LHCN-M2 (cell line): ENCODE results near the gene ARID3C. TPM values are rescaled to one million over a fixed set of nuclear protein-coding genes. Genes with fewer than 3 reads are reported as not detected.

ENCODE experiments used
- DNase-seq: peaks from one replicate; pipeline ENCODE4 v3.0.0-alpha.2; 2012; ENCODE audit warnings: low read depth
- total RNA-seq: library from RNA; depleted of rRNA; stranded (reverse); fragments of >200 nt; gene quantifications from 2 replicates; pipeline ENCODE4 v1.2.3, GENCODE V29; 2014

ARID3C gene
- total RNA-seq, 1 experiment from 2014 or later = 0.34 TPM

DNA sequence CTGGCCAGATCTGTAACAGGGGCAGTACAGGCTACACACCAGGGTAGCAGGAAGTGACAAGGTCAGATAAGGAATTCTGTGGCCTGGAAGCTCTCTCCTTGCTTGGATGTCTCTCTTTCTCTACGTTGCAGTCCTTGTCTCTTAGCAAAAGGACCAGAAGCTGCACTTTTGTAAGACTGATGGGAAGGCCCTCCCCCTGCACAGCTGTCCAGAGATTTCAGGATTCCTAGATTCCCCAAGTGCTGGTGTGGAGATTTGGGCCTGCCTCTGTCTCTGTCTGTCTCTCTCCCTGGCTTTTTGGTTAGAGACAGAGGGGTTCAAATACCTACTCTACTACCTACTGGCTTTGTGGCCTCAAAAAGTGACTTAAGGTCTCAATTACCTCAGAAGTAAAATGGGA is 29.3 kb downstream of the ARID3C start:
- DNase-seq = peak; percentile 41

DNA sequence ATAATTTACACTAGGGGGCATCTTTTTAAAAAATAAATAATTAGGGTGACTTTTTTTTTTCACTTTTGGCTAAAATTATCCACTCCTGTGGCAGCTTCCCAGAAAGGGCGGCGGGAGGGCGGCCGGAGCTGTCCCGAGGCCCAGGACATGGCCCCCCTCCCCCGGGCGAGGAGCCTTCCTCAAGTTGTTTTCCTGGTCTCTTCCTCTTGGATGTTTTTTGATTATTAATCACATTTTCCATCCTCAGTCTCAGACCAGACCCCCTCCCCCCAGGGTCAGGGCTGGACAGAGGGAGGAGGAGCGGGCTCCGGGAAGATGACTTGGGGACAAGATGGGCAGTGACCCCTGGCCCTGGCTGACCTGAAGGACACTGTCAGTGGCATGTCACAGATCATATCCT is 34.7 kb downstream of the ARID3C start:
- DNase-seq = no peak

DNA sequence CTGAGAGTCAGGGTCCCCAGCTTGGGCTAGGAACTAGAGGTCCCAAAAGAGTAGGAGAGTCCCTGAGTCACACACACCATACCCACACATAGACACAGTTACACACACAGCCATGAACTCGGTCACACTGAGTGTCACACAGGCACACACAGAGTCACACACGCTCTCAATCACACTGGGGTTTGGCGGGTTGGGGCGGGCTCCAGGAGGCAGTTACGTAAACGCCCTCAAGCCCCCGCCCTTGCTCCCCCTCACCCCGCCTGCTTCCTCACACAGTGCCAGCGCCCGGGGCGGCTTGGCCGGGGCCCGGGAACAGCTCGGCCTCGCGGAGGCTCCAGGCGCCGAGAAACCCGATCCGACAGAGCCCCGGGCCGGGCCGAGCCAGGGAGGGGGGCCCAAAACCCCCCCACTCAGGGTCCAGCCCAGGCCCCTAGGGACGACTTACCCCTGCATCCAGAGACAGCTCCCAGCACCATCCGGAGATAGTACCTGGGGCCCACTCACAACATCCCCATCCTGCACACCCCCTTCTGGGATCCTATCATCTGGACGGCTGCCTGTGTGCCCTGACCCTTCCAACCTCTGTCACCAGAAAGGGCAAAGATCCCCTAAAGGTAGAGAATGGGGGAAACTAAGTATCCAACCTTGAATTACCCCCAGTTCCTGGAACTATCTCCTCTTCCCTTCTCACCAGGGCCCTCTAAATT is 35.8 kb downstream of the ARID3C start:
- no peak for DNase-seq

DNA sequence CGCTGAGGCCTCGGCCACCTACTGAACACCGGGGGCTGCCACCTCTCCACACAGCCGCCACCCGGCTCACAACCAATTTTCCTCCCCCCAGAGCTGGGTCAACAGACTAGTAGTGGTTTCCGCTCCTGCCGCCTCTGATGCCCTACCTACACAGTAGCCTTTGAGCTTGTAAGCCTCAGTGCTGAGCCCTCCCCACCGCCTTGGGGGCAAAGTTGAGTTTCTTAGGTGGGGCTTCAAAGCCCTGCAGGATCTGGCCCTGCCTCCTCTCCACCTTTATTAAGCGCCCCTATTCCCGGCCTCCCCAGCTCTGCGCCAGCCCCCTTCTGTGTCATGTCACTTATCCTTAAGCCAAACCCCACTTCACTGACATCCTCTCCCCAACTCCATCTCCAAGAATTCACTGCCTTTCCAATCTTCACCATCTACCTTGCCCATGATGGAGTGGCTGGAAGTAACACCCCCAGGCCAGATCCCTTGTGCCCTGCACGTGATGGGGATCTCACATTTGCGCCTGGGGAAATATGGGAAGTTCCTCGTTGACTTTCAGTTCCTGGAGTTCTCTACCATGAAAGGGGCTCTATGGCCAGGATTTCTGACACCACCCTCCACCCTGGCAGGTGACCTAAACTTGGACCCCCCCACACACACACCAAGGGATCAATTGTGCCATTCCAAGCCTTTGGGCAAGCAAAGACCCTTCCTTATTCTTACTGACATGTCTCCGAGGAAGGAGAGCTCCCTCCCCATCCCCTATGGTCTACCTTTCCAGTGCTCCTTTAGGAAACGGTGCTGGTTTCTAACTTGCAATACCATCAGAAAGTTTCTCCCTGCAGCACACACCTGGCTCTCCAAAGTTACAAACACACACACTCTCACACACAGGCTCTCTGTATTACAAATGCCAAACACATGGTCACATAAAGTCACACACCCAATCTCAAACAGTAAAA is 36.7 kb downstream of the ARID3C start:
- DNase-seq = no peak

DNA sequence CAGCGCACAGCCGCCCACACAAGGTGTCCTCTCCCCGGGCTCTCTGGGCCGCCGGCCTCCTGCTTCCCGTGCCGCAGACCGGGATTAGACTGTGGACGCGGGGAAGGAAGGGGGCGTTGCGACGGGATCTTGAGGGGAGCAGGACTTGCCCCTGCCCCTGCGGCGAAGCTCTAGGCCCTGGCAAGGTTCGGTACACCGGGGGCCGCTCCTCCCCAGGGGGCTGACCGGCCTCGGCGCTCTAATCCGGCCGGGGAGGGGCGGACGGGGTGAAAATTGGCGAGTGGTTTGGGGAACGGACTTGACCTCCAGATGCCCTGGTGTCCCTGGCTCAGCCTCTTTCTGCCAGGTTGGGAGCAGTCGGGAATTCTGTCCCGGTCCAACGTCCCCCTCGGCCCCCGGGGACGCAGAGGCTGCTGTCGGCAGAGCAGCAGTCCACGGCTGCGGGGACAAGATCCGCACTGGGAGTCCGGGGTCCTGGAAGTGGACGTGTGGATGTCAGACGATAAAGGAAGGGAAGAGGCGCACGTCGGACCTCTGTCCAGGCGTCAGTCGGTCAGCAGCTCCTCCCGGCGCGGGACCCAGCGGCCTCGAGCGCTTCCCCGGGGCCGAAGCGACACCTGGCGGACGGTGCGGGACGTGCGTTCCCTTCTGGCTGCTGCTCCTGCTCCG is 37.5 kb downstream of the ARID3C start:
- DNase-seq = peak; percentile 55

DNA sequence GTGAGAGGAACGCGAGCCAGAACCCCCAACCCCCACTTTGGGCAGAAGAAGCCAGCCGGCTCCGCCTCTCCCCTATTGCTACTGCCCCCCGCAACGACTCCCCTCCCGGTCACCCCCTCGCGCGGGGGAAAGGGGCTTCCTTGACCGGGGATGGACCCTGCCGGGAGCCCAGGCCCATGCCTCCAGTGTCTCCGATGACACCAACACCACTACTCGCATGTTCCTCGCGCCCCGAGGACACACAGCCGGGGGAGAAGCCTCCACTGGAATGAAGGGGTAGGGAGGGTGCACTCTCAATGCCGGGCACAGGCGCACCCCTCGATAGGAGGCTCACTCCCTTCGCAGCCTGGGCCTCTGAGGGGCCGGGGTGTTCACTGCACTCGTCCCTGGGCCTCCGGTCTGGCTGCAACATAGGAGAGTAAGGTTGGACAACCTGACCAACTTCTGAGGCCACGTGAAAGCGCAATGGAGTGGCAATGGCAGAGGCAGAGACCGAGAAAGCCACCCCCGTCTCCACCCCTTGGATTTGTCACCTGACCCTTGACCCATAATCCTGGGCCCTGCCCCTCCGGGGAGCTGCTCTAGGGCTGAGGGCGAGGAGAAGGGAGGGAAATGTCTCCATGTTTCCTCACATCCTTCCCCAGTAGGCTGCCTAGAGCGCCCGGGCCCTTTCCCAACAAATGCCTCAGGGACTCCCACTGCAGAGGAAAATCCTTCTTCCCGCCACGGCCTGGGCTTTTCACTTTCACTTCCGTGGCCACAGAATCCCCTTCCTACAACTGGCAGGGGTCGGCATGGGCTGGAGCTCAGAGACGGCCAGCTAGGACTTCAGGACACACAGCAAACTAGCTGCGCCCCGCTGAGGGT is 38.3 kb downstream of the ARID3C start:
- no peak for DNase-seq

DNA sequence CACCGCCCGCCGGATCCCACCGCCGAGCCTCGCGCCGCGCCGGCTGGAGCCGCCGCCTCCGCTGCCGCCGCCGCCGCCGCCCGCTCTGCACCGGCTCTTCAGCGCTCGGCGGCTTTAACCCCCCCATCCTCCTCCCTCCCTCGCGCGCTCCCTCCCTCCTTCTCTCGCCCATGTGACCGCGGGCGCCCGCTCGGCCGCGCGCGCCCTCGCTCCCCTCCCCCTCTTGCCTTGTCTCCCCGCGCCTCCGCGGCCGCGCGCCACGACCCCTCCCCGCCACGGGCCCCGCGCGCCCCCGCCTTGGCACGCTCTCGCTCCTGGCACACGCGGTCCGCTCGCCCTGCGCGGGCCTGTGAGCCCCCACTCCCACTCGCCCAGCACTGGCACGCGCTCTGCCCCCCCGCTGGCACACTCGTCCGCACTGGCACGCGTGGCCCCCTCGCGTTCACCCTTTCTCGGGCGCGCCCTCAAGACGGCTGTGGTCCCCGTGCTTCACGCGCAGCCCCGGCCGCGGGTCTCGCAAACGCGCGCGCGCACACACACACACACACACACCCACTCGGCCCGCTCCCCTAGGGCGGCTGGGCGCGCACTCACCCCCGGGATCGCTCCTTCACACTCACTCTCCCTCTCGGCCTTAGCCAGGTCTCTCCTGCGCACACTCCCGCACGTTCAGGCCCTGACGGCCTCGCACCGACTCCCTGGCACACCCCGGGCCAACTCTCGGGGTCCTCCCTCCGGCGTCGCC is 39.1 kb downstream of the ARID3C start, which contains the start of gene CNTFR:
Gene CNTFR (minus strand): TSS at position 89 of the 745 bp plus-strand sequence. CDS start 20,743 bp downstream, outside the sequence.
- DNase-seq = no peak

DNA sequence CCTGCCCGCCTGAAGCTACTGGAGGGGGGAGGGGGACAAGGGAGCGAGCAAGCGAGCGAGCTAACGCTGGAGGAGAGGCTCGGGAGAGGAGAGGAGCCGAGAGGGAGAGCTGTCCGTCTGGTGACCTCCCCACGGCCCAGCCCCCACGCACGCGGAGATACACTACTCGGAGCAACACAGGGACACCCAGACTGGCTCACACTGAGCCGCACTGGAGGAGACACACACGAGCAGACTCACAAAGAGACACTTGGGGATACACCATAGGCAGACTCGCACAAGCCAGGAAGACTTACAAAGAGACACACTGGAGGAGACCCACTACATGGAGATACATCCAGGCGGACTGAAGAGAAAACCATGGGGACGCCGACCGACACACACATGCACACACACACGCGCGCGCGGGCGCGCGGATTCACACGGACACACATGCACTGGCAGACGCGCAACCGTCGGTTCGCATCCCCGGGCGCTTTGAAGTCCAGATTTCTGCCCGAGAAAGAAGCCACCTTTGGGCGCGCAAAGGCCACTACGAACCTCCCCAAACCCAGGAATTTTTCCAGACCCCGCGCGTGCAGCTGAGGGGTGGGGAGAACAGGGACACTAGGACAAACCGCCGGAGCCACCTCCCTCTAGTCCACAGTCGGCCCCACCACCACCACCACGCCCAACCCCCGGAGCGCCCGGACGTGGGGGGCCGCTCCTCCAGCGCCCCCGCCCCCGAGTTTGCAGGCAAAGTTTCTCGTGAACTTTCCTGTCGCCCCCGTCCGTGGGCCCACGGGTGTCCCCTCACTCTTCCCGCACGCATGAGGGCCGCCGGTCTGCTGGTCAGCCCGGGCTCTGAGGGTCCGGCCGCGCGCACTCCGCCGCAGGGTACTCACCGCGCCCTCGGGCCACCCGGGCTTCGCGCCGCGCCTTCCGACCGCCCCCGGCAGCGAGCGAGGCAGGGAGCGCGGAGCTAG is 39.9 kb downstream of the ARID3C start:
- DNase-seq = no peak

DNA sequence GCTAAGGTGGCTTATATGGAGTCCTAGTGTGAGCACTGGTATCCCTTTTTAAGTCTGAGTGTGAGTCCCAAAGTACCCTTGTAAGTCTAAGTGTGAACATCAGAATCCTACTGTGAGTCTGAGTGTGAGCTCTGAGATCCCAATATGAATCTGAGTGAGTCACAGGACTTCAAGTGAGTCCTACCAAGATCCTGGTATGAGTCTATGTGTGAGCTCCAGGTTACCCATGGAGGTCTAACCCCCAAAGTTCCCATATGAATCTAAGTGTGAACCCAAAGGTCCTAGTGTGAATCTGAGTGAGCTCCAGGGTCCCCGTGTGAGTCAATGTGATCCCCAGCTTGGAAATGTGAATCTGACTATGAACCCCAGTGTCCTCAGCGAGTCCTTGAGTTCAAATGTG is 41.6 kb downstream of the ARID3C start:
- no peak for DNase-seq

DNA sequence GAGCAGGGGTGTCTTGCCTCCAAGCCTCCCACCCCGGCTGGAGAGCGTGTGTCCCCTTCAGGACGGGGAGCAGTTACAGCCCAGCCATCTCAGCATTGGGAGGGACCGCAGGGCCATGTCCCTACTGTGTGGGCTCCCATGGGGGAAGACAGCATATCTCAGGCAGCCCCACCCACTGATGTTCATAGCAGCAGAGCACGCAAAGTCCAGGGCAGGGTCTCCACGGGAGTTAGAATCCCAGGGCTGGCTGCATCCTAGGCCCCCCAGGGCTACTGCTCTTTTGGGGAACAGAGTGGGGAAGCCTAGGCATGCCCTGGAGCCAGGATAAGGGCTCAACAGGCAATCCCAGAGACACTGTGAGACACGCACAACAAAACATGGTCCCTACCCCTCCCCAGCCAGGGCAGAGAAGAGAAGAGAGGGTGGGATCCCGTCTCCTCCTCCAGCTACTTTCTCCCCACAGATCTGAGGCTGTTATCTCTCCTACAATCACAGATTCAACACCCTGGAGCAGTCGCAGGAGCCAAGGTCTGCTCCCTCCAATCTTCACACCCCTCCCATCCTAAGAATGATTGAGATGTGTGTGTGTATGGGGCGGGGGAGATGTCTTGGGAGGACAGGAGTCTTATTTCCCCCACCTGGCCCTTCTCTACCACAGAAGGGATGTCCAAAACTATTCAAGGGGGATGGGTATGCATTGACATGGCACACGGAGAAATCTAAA is 42.8 kb downstream of the ARID3C start:
- DNase-seq = no peak

DNA sequence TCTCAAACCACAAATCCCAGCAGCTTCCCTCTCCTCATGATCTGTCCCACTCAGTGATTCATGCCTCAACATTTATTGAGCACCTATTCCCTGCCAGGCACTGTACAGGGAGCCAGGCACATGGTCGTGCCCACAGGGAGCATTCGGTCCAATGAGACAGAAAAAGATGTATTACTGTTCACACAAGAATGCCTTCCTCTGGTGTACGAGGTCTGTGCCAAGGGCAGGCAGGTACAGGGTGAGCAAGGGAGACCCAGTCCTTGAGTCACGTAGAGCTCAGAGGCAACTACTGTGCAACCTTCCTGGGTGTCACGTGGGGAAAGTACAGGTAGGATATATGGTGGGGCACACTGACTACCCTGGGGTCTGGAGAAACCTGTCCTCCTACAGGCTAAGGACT is 43.9 kb downstream of the ARID3C start:
- DNase-seq = no peak

DNA sequence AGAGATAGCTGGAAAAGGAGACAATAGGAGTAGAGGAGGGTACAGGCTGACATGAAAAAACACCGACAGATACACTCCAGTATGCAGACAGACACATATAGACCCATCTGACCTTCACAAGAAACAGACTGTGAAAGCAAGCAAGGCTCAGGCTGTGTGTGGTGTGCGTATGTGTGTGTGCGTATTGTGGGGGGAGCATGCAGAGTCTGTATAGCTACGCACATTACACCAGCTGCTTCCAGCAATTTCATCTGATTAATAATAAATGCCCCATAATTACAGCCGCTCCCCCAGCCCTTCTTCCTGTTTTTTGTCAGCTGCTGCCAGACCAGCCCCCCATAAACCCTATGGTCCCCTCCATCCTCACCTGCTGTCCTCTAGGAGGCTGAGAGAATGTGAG is 46.1 kb downstream of the ARID3C start:
- DNase-seq = no peak

DNA sequence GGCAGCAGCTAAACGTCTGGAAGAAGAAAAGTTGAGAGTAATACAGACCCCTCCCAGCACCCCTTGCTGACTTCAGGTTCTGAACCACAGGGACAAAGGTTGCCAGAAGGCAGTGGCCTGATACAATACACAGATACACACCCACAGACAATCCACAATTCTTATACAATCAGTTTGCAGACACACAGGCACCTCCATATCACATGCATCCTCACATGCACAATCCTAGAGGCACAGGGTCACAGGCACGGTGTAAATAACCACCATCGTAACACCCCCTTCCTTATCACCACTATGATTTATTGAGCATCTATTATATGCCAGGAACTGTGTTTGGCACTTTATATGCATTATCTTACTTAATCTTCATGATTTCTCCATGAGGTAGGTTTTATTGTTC is 47.5 kb downstream of the ARID3C start:
- no peak for DNase-seq

DNA sequence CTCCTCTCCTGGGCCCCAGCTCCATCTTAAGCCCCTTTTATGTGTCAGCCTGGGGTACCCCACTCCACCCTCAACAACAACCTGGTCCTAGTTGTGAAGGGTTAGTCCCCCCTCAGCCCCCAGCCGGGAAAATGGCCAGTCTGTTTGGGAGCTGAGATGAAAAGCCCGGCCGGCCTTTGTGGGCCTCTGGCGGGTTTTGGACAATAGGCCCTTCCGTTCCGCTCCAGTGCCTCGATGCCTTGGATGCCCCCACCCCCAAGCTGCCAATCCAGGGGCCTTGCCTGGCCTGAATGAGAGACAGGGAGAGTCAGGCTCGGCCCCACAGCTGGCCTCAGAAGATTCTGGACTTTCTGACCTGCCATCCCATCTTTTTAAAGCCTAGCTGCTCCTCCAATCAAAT is 48.5 kb downstream of the ARID3C start:
- DNase-seq = no peak

DNA sequence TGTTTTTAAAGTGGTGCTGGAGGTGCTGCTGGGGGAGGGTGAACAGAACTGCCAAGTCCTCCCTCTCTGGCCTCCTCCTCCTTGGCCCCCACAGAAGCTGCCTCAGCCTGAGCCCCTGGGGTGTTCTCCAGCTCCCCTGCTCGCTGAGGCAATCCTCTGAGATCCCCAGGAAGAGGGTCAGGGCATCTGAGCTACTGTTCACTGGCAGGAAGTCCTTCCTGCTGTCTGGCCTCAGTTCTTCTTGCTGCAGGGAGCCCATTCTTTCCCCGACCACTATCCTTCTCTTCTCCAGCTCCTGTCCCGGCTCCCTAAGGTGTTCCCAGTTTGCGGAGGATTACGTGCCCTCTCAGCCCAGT is 49.1 kb downstream of the ARID3C start:
- no peak for DNase-seq

DNA sequence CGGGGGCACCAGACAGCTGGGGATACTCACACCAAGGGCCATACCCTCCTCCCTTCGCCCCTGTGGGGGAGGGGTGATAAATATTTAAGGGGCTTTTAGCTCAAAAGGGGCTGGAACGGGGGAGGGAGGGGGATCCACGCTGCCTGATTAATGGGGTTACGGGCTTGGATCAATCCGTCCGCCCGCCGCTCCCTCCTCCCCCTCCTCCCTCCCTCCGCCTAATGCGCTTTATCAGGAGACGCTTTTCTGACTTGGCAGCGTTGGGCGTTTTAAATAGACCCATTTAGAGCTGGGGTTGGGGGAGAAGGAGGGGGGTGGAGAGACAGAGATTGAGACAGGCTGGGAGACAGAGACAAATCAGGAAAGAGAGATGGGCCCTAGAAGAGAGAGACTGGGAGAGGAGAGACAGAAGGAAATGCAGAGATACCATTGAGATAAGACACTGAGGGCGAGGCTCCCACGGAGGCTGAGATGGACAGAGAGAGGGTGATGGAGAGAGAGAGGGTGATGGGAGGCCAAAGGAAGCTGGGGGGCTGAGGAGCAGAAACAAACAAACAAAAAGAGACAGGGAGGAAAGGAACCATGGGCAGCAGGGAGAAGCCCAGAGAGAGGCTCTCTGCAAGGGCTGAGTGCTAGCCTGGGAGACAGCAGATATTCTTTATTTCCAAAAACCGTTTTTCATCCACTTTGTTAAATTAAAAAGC is 49.6 kb downstream of the ARID3C start:
- DNase-seq = no peak

DNA sequence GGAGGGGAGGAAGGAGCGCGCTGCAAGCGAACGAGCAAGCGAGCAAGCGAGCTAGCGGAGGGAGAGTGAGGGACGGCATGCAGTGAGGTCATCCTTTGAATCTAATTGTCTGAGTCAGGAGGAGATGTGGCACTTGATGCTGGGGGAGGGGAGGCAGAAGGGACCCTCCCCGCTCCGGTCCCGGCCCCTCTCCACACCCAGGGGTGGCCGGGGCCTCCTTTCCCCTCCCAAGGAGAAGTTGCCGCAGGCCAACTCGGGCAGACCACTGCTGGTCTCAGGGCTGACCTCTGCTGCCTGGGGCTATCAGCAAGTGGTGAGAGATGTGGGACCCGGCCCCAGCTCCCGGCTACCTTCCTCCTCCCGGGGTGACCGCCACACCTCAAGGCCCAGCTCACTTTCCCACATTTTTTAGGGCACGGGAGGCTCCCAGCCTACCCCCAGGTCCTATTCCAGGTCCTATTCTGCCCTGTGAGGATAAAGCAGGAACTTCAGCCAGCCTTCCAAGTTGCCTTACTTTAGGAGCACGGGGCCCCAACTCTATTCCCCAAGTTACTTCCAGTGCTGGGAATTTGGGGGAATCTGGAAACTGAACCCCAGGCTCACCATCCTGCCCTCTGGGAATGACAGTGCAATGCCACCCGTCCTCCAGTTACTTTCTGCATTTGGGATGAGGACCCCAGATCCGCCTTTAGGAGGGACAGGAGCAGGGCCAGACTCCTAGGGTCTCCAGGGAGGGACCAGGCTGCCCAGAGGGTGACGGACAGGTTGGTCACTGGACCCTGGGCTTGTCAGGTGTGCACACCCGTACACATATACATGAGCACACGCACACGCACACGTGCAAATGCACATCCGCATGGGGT is 50.4 kb downstream of the ARID3C start:
- DNase-seq = no peak
